ENCODE data around the gene ZBP1.

The ZBP1 gene

DNA sequence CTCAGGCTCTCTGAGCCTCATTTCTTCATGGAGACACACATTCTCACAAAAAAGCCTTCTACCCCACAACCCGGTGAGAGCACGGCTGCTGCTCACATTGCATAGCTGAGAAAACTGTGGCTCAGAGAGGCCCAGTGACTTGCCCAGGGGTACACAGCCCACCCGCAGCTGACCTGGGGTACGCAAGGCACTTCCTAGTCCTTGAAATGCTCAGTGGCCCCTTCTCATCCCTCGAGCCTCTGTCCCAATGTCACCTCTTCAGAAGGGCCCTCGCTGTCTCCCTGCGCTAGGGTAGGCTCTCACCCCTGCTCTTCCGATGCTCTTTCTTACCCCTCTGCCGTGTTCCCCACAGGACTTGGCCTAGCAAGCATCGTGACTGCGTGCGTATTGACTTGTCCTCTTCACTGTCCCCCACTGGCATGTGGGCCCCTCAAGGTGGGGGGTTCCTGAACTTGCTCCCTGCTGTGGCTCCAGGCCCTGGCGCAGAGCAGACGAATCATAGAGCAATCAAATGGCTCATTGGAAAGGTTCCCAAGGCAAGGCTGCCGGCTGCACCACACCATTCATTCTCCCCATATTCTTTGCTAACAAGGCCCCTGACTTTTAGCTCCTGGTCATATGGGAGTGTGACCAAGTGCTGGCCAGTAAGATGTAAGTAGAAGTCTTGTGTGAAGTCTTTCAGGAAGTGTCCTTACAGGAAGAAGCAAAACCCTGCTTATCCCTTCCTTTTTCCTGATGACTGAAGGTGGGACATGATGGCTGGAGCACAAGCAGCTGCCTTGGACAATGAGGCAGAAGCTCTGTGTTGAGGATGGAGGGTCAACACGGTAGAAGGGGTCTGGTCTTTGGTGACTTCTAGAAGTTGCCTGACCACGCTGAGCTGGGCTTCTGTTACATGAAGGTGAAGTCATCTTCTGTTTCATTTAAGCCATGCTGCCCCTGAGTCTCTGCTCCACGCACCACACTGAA, 36.7 kb downstream of the ZBP1 start:
- no peak for DNase-seq

DNA sequence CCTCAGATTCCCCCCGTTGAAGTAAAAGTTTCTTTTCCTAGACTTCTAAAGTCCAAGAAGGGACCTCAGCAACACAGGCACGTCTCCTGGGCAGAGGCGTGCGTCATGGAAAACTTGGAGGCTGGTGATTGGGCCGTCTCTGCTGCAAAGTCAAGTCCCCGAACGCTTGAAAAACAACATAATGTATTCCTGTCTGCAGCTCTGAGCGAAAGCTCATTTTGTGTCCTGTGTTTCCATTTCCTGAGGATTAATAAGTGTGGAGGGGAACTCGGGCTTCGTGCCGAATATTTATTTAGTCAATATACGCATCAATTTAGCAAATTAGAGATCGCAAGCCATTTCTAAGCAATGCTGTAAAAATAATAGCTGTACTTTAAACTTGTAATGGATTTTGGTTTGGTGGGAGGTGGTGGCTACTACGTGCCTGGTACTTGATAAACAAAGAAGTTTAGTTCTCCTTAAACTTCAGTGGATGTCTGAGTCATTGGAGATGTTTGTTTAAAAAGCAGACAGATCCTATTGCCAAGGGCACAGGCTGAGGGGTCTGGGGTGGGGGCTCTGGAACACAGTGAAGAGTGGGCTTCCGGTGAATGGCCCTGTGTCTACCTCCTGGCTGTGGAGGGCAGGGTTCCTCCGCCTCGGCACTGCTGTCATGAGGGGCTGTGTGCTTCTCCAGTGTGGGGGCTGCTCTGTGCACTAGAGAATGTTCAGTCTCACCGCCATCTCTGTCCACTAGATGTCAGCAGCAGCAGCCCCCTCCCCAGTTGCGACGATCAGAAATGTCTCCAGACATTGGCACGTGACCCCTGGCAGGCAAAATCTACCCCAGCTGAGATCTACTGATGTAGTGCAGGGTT, 37.6 kb downstream of the ZBP1 start:
- no peak for DNase-seq

DNA sequence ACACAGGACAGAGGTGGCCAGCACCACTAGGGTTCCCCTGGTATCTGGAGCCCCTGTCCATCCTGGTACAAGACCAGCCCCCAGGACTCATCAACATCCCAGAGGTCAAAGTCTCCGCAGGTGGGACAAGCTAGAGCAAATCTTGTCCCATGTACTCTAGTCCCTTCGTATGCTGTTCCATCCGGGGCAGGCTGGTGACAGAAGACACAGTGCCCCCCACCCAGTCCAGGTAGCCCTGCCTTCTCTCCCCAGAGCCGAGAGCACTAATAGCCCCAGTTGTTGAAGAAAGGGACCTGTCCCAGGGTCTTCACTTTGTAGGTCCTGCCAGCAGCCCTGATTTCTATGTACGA, 38.2 kb downstream of the ZBP1 start:
- no peak for DNase-seq

DNA sequence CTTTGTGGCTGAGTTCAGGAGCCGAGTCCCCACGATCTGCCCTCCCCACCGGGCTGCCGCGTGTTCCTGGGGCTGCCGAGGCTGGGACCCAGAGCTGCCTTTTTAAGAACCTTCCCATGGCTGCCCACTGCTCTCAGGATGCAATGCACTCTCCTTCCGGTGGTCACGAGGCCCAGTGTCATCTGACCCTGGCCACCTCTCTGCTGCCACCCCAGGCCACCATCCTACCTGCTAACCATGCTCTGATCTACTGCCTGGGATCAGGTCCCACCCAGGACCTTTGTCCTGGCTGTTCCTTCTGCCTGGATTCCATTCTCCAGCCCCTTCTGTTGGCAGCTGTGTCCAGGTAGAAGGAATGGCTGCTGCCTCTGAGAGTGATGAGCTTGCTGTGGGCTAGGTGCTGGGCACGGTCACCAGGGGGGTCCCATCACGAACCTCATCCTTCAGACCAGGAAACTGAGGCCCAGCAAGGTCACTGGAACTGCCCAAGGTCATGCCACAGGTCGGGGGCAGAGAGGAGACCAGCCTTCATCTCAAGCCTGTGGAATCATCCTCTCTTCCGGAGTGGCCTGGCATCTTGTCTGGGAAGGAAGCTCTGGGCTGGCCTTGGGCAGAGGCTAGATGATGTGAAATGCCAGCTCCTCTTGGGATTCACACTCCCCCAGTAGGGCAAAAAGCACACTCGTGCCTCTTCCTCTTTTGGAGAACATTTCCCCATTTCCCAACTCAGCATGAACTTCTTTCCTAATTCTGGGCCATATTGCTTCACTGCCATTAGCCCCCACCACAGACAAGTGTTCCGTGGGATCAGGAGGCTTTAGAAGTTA, 38.8 kb downstream of the ZBP1 start:
- DNase-seq, result no peak

DNA sequence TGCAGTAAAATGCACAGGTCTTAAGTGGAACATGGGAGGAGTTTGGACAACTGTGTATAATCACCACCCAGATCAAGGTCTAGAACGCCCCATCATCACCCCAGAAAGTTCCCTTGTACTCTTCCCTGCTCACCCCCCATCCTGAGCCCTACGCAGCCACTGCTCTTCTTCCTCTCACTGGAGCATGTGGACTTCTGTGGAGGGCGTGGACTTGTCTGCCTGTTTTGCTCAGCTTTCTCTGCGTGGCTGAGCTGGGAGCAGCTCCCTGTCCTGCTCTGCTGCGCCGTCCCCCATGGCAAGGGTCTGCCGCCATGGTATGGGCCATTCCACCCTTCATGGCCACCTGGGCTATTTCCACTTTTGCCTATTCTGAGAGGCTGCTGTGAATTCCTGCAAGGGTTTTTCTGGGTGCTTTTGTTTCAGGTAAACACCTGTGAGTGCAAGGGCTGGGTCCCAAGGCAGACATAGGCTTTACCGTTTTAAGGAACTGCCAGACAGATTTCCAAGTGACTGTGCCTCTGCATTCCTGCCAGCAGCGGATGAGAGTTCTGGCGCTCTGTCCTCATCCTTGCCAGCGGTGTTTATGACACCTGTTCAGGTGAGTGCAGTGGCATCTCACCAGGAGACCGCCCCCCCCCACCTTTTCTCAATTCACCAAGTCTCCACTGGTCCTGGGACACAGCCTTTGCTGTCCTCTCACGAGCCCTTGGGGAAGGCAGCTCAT, 39.6 kb downstream of the ZBP1 start:
- DNase-seq, result no peak

DNA sequence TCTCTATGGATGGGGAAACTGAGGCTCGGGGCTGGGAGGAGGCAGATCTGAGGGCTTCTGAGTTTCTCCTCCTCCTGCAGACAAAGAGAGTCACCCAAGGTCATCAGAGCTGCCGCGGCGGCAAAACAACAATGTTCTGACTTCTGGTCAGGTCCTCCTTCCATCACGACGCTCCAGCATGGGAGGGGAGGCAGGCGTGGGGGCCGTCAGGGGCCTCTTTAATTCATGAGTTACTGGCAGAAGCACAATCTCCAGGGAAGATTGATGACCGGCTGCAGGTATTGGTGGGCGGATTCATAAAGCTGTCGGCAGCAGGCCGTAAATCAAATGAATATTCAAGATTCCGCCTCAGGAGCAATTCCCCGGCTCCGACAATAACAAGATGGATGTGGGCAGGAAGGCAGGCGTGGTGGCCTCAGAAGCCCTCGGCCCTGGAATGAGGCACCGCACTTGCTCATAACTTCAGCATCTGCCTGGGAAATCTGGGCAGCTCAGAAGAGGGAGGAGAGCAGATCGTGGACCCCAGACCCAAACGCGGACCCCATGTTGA, 40.3 kb downstream of the ZBP1 start:
- no peak for DNase-seq

DNA sequence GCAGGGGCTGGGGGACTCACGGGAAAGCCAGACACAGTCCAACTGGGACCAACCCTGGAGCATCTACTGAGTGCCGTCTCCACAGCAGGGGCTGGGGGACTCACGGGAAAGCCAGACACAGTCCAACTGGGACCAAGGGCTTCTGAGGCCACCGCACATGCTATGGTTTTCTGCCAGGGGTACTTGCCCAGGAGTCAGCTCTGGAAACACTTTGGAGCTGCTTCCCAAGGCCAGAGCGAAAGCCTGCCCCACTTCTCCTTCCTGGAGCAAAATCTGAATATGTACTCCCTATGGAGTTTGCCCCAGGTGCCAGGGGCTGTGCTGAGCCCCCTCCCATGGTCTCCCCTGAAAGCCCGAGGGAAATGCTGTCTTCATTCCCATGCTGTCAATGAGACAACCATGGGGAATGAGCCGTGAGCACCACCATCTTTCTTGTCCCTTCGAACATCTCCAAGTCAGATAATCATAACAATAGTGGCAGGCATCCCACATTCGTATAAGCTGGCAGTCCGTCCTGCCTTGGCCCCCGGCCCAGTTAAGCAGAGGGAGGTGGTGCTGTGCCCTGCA, 40.8 kb downstream of the ZBP1 start:
- no peak for DNase-seq

DNA sequence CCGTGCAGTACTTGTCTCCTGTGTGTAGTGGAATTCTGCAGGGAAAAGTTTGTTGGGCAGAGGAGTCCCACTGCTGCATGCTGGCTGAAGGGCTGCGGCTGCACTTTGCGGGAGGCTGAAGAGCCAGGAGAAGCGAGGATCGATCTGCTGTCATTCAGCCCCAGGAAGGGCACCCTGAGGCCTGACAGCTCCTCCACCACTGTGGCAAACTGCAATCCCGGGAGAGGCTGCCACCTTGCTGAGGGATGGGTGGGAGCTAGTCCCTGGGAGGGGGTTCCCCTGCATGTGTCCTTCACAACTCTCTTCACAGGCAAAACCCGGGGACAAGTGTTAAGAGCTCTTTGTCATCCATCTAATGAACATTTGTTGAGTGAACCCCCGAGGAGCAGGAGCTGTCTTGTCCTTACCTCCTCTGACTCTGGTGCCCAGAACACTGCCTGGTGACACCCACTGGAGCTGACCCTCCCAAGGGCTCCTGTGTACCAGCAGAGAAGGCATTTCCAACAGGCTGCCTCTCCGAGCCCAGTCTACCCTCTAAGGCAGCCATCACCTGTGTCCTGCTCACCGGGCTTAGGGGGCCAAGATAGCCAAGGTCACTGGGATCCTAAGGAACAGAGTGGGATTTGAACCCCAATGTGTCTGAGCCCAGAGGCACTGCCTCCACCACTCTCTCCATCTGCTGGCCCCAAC, 41.6 kb downstream of the ZBP1 start:
- no peak for DNase-seq

DNA sequence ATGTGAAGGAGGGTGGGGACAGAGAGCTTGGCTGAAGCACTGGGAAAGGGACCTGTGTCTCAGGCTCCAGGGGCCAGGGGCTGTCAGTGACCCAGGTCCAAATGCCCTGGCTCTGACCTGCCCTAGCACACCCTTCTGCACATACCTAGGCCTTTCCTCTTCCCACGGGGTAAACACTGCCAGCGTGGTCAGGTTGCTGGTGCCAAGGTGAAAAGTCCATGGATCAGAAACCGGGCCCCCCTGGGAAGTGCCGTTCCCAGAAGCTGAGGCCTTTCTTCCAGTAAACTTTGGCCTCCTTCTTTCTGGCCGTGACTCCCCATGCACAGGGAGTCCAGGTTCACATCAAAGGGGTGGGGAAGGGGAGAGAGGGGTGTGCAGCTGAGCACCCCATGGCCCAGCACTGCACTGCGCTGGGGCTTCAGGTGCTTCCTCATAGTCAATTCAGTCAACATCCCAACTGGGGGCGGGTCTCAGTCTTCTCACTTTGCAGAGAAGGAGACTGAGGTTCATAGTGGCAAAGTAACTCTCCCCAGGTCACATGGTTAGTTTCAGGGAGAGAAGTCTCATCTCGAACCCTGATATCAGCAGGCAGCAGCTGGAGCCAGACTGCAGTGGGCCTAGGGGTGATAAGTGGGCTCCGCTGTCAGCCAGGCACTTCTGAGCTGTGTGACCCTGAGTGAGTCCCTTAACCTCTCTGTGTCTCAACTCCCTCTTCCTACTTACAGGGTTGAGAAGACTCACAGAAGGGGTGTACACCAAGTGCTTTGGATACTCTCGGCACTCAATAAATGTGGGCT, 42.3 kb downstream of the ZBP1 start:
- no peak for DNase-seq

DNA sequence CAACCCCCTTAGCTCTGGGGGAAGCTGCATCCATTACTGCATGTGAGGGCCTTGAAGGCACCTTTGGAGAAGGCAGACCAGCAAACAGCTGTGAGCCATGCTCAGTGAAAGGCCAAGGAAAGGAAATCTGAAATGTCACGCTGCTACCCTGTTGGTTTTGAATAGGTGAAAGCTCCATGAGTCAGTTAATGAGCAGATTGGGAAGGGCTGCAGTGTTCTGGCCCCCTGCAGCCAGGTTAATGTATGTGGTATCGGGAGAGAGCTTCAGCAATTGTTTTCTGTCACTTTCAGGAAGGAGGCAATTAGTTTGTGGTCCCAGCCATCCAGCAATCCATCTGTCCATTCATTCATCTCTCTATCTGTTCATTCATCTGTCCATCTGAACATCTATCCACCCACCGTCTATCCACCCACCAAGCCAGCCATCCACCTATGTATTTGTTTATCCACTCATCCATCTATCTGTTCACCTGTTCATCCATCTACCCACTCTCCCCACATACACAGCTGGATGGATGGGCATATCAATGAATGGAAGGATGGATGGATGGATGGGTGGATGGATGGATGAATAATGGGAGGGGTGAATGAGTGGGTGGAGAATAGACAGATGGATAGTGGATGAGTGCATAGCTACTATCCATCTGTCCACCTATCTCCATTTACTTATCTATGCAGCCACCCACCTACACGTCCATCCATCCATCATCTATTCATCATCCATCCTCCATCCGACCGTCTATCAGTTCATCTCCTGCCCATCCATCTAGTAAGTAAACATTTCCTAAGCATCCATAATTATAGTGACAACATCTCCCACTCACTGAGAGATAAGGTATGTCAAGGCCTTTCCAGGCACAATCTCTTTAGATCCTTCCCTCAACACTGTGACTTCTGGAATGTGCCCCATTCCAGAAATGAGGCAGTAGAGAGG, 43.3 kb downstream of the ZBP1 start:
- DNase-seq, result no peak

DNA sequence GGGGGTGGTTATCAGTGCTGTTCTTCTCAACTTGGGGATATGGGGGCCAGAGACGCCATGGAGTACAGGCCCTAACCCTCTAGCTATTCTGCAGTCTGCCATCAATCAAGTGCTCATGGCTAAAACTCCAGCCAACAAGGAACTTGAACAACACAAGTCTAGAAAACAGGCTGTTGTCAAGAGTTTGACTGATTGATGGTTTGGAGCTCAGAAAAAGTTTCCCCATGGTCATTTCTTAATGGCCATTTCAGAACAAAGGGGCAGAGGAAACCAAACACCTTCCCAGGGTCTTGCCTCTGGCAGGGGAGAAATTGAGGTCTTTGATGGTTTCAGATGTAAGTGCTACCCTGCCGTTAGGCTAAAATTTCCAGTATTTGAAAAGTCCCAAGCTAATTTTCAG, 44.2 kb downstream of the ZBP1 start:
- no peak for DNase-seq

DNA sequence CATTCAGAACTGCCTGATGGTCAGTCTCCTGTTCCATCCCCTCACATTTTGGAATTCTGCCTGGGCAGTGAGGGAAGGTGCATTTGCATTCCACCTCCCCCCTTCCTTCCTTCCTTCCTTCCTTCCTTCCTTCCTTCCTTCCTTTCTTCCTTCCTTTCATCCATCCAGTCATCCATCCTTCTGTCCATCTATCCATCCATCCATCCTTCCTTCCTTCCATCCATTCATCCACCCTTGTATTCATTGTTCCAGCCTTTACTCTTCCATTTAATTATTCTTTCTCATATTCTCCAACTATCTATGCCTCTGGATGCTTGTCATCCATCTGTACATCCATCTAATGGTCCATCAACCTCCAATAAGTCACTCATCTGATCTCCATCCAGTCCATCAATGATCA, 45.3 kb downstream of the ZBP1 start:
- no peak for DNase-seq

DNA sequence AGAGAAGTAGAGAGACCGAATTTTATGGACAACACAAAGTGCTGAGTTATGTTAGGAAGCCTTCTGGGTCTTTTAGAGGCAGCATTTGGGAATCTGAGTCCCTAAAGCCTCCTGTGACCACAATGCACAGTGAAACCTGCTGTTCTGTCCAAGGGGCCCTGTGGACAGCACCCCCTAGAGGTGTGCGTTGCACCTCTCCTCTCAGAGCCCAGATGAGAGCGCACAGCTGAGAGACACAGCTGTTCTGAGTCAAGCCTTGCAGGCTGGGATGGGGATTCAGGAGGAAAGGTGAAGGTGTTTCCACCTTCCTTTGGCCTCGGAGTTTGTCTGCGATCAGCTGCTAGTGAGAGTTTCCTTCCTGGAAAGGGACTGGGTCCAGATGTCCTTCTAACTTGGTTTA, 46.3 kb downstream of the ZBP1 start:
- DNase-seq, result no peak

DNA sequence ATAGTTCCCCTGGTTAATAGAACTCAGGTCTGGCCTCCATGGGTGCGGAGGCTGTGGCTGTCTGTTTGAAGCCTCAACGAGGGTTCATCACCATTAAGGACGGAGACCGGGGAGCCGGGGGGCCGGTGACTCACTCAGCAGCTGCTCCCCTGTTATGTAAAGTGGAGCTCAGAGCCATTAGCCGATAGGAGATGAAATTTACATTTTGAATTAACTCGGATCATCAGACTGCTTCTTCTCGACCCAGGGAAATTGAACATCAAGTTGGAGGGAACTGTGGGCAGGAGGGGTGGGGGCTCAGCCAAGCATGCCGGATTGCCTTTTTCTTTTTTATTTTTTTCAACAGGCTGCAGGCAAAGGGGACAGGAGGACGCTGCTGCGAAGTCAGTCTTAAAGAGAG, 47.0 kb downstream of the ZBP1 start:
- no peak for DNase-seq

DNA sequence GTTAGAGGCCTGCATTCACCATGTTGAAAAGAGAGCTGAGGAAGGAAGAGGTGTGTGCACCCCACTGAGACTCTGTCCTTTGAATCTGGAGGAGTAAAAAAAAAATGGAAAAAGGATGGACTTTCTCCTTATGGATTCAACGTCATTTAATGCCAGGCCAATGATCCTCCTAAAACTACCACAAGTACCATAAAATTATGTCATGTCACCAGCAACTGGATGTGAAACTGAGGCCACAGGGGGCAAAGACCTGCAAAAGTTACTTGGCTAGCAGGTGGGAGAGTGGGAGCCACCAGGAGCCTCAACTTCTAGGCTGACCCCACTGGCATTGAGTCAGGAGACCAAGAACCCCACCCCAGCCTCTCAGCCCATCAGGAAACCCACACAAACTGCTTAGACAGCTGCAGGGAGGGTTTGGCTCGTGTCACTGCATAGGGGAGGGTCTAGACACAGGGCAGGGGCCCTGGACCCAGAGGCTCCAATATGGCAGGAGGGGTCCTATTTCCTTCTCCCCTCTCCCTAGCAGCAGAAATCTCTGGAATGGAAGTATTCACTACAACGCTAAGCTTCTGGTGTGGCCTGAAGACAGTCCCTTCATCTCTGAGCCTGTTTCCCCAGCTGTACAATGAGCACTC, 48.3 kb downstream of the ZBP1 start:
- DNase-seq, result no peak

DNA sequence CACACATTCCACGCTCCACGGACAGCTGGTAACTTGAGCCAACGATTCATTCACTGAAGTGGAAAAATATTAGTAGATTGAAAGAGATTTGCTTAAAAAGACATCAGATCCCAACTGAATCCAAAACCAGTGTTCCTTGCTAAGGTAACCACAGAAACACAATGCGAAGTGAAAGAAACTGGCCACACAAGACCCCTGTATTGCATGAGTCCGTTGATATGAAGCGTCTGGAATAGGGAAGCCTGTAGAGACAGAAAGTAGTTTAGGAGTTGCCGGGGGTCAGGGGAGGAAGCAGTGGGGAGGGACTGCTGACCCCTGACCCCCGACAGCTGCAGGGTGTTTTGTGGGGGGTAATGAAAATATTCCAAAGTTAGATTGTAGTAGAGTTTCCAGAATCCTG, 49.3 kb downstream of the ZBP1 start:
- no peak for DNase-seq

DNA sequence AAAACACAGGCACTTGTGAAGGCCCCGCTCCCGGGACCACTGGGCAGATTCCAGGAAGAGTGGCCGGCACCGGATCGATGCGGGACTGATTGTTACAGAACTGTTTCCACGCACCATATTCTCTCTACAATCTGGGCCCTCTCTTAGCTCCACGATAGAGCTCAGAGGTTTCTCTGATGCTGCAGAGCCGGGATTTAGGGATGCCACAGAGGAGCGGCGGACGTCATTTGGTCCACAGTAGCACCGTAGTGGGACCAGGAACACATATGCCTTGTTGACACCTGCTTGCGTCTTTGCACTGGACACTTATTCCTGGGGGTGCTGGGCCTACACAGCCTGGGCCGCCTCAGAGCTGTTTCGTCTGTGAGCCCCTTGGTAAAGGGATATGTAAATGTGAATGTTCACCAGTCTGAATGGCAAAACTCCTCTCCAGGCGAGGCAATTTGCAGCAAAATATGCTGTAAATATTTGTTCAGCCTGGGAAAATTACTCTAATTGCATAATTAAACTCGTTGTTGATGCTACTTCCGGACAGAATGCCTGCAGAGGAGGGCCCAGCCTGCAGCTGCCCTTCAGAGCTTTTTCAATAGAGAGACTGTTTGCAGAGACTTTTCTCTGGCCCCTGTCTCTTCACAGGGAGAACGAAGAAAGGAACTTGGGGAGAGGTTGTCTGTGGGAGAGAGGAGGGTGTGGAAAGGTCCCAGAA, 49.9 kb downstream of the ZBP1 start:
- no peak for DNase-seq

DNA sequence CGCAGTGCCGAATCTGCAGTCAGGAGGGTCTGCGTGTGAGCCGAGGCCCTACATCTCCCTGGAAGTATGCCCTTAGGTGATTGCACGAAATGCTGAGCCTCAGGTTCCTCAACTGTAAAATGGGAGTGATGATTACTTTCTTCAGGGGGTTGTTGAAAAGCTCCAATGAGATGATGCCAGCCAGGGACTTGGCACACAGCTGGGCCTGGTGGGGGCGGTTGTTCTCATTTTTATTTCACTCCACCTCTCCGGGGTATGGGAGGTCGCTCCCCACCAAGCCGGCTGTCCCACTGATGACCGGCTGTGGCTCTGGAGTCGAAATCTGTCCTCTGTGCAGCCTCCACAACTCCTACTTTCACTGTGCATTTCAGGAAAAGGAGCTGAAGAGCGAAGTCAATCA, 51.3 kb downstream of the ZBP1 start:
- no peak for DNase-seq
